Right lobe of liver (tissue), 6 donors: ENCODE measurements around the gene PHOSPHO1. TPM values are rescaled to one million over a fixed set of nuclear protein-coding genes. Genes with fewer than 3 reads are reported as not detected.

ENCODE experiments used
- ATAC-seq, 4 donors: fragments of 200-7000 bp; cut with Tn5 transposase; one replicate each; pipeline ENCODE4 v1.9.1; 2020; ENCODE audit warnings: mild to moderate bottlenecking in 4 of 4, moderate library complexity in 4 of 4
- DNase-seq, 3 donors: peaks; one replicate each; pipeline ENCODE4 v3.0.0-alpha.2; 2020
- H3K27ac ChIP-seq, 3 donors: fragments of 200-600 bp; one replicate each; pipeline ENCODE4 v1.8.0; 2022
- H3K27me3 ChIP-seq, 2 donors: fragments of 200-600 bp; one replicate each; pipeline ENCODE4 v1.8.0; 2022
- H3K36me3 ChIP-seq, 4 donors: fragments of 200-600 bp; sonication (generic) in 1 of 4; one replicate each; pipeline versions ENCODE4 v1.5.1 to v1.8.0; 2017 to 2022; ENCODE audit warnings: control low read depth in 1 of 4
- H3K4me1 ChIP-seq, 4 donors: fragments of 200-600 bp; sonication (generic) in 1 of 4; one replicate each; pipeline versions ENCODE4 v1.5.1 to v1.8.0; 2017 to 2022; ENCODE audit warnings: control low read depth in 1 of 4
- H3K4me3 ChIP-seq, 3 donors: fragments of 200-600 bp; one replicate each; pipeline ENCODE4 v1.8.0; 2022
- H3K9me3 ChIP-seq, 4 donors: fragments of 200-600 bp; sonication (generic) in 1 of 4; one replicate each; pipeline versions ENCODE4 v1.5.1 to v1.8.0; 2017 to 2022; ENCODE audit warnings: control low read depth in 1 of 4
- CTCF ChIP-seq, 4 donors: fragments of 200-600 bp in 3 of 4; fragments of 450-650 bp in 1 of 4; IDR thresholded peaks; one replicate each; pipeline versions ENCODE4 v1.5.1 to v1.8.0; 2016 to 2022; ENCODE audit warnings: antibody characterized with exemption in 4 of 4, mild to moderate bottlenecking in 2 of 4
- POLR2A ChIP-seq: fragments of 450-650 bp; IDR thresholded peaks from one replicate; pipeline ENCODE4 v1.6.1; 2017; ENCODE audit warnings: antibody characterized with exemption, mild to moderate bottlenecking
- WGBS: methylation state at CpG from one replicate; pipeline ENCODE4 v1.1.6; 2018; ENCODE audit warnings: low coverage, low lambda C conversion rate; ENCODE audit not compliant: insufficient coverage; ENCODE audit errors: missing lambda C conversion rate; 5-methylcytosine and 5-hydroxymethylcytosine counted together
- intact Hi-C, 2 donors: fragments of 100-400 bp; cut with DNase I; formaldehyde crosslinking; loops; one replicate each; pipeline versions ENCODE4 v1.11.2 to v1.14.1; 2022
- total RNA-seq, 6 experiments: library from RNA; depleted of rRNA in 2 of 6; stranded (reverse); fragments of >200 nt in 2 of 6; fragmentation: NEBNext Ultra II Directional in 3 of 6; extraction: Animal tissue kit (Norgen Biotek cat#: 25700) in 3 of 6; gene quantifications; one replicate each; pipeline versions ENCODE4 v1.1.0 to v1.2.4, GENCODE V29; 2016 to 2023
- donor health status: DM: no; HTN: yes; CAD: no.
- donor health status: DM: no; HTN: no; CAD: no.
- donor health status: DM: no; HTN: no; CAD: no.
- donor health status: DM: no; HTN: yes; CAD: no.
- donor health status: DM: no; HTN: yes; CAD: no.

PHOSPHO1 gene
- total RNA-seq, 6 experiments from 2014 or later = 0.16 to 0.71 (median 0.41) TPM; not detected in 2

DNA sequence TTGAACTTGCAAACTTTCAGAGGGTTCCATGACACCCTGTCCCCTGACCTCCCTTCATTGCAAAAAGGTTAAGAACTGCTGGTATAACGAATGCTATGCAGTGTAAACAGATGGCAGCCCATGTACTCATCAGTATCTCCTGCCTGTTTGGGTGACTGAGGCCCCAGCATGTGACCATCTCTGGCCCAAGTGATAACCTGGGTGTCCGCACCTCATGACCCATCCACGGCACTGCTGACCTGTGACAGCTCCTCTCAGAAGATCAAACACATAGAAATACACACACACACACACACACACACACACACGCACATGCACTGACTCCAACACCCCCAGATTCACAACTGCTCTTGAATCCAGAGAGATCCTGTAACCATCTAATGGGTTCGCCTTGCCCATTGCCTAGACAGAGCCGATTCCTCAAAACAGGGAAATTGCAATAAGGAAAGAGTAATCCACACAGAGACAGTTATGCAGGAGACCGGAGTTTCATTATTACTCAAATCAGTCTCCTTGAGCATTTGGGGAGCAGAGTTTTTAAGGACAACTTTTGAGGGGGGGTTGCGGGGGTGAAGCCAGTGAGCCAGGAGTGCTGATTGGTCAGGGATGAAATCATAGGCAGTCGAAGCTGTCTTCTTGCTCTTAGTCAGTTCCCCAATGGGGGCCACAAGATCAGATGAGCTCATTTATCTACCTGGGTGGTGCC lies 11.3 kb upstream of the PHOSPHO1 start:
- Histone ChIP-seq H3K4me3 (no peak overlapping the region), H3K9me3 (no peaks in the 10 kb centered on the region), H3K36me3 (no peaks in the 10 kb centered on the region), H3K27ac (no peak overlapping the region), H3K4me1 (no peaks in the 10 kb centered on the region), H3K27me3 (no peaks in the 10 kb centered on the region)
- intact Hi-C loops = no loop called here
- WGBS = 64% methylated on average over 7 of the region's 9 CpGs
- DNase-seq = no peak
- TF ChIP-seq POLR2A = no peak
- no peak for TF ChIP-seq CTCF (IDR thresholded peaks at IDR 0.05)
- no peak for ATAC-seq

DNA sequence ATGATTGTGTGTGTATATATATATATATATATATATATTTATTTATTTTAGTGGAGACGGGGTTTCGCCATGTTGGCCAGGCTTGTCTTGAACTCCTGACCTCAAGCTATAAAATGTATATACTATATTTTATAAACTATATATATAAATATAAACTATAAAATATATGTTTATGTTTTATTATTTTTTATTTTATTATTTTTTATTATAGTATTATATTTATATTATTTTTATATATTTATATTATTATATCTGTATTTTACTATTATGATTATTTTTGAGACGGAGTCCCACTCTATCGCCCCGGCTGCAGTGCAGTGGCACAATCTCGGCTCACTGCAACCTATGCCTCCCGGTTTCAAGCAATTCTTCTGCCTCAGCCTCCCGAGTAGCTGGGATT lies 10.5 kb upstream of the PHOSPHO1 start:
- Histone ChIP-seq H3K4me3 (no peak overlapping the region), H3K4me1 (no peaks in the 10 kb centered on the region), H3K9me3 (no peaks in the 10 kb centered on the region), H3K36me3 (no peaks in the 10 kb centered on the region), H3K27me3 (no peaks in the 10 kb centered on the region), H3K27ac (no peak overlapping the region)
- ATAC-seq (no peak), DNase-seq (no peak)
- intact Hi-C loops = no loop called here
- TF ChIP-seq CTCF (IDR thresholded peaks at IDR 0.05) (no peak), POLR2A (no peak)
- whole genome bisulfite sequencing = 77% methylated on average over 8 of the region's 8 CpGs

GRCh38 chr17:49240619-49241018 lies 10.0 kb upstream of the PHOSPHO1 start:
- ATAC-seq (no peak), DNase-seq (no peak)
- Histone ChIP-seq H3K27ac (no peak overlapping the region), H3K9me3 (no peaks in the 10 kb centered on the region), H3K4me3 (no peak overlapping the region), H3K27me3 (no peaks in the 10 kb centered on the region), H3K36me3 (no peaks in the 10 kb centered on the region), H3K4me1 (no peaks in the 10 kb centered on the region)
- intact Hi-C loops = no loop called here
- TF ChIP-seq CTCF (IDR thresholded peaks at IDR 0.05) (no peak), POLR2A (no peak)
- 77% methylated on average over 1 of the region's 1 CpG for WGBS

- Histone ChIP-seq H3K4me1 (no peaks in the 10 kb centered on the region), H3K27ac (no peak overlapping the region), H3K9me3 (no peaks in the 10 kb centered on the region), H3K36me3 (no peaks in the 10 kb centered on the region), H3K27me3 (no peaks in the 10 kb centered on the region), H3K4me3 (no peak overlapping the region)
- DNase-seq (no peak), ATAC-seq (no peak)
- TF ChIP-seq CTCF (IDR thresholded peaks at IDR 0.05) = no peak
- no peak for TF ChIP-seq POLR2A
- no CpG with 5 or more reads among the region's 1 CpG for WGBS
- intact Hi-C loops = no loop called here
Observed at GRCh38 chr17:49239963-49240362, 9.4 kb upstream of the PHOSPHO1 start.
